HG02938 (cell line): ENCODE measurements around the gene TNIP1.

Source experiments
- ATAC-seq: cut with Tn5 transposase; IDR thresholded peaks from one replicate; pipeline ENCODE4 v1.9.1; 2021; ENCODE audit warnings: mild to moderate bottlenecking, moderate library complexity; ENCODE audit not compliant: unreplicated experiment

Gene TNIP1

DNA sequence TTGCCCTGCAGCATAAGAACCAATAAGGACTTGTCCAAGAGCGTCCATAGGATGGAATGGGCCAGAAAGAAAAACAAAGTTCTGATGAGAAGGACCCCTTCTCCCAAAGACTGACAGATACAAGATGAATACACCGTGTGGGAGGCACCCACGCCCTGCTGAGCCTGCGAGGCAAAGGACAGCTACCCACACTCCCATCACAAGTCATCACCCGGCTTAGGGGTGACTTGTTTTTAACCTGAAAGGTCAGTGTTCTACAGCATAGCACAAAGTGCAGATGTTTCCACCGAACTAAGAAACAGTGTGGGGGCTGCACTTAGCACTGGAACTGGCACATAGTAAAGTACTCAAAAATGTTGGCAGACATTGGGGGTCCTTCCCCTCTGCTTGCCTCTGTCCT, 13.9 kb downstream of the TNIP1 start:
- ATAC-seq, result no peak

DNA sequence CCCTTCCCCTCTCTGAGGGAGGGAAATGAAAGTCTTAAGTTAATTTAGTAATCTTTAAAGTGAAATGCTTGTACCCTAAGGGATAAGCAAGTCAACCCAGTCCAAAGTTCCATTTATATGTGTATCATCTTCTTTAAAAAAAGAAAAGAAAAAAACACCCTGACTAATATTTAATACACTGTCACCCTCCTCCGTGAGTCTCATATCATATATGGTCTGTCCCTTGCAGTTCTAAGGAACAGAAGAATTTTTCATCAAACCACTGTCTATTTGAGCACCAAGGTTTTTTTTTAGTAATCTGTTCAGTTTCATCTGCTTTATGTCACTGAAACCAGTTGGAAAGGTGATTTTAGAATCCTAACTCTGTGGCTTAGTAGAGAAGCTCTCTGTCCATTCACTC, 15.2 kb downstream of the TNIP1 start:
- ATAC-seq, result no peak

DNA sequence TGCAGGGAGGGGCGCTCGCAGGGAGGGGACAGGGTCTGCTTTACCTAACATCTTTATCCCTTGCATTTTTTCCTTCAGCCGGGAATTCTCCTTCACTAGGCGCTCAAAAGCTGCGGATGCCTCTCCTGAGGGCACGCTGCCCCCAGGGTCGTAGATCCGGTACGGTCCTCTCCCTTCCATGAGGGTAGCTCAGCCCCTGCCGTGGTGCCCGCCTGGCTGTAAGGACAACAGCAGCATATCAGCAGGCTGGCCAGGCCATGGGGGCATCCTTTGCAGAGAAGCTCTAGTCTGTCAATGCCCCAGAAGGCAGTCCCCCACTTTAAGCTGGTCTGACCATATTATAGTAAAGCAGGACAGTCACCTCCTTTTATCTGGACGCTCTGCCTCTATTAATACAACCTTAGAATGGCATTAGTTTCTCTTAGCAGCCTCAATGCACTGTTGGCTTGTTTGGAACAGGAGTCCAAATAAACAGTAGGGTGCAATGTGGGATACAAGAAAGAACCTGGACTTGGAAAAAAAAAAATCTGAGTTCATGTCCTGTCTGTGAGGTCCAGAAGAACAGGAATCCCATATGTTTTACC, 15.8 kb downstream of the TNIP1 start:
- ATAC-seq, result no peak

DNA sequence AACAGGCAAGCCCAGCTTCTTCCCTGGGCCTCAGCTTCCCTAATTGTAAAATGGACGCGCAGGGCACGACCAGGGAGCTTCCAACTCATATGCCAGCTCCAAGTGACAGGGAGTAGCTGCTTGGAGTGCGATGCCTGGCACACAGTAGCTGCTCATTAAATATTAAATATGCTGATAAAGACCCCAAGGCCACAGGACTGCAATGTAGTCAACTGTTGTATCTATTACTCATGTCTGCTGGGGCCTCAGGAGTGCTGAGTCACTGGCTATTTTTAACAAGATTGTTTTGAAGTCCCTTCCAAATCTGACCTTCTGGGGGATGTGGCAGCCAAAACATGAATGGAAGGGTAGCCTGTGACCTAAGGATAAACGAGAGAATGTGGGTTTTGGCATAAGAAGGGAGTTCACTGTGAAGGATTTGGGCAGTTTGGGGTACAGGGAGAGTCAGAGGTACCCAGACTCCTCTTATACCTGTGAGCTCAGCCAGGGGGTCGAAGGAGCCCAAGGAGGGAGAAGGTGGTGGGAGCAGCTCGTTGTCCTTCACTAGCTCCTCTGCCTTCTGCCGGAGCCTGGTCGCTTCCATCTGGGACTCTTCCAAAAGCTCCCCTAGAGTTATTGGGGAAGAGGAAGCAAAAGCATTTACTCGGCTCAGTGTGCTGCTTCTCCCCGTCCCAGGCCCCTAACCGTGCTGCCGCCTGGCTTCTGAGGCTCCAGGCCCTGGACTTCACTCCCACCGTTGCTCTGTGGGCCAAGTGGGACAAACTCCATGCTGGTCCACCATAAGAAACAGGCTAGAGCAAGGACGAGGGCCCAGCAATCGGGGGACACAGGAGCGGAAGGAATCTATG, 17.5 kb downstream of the TNIP1 start:
- ATAC-seq, result no peak

DNA sequence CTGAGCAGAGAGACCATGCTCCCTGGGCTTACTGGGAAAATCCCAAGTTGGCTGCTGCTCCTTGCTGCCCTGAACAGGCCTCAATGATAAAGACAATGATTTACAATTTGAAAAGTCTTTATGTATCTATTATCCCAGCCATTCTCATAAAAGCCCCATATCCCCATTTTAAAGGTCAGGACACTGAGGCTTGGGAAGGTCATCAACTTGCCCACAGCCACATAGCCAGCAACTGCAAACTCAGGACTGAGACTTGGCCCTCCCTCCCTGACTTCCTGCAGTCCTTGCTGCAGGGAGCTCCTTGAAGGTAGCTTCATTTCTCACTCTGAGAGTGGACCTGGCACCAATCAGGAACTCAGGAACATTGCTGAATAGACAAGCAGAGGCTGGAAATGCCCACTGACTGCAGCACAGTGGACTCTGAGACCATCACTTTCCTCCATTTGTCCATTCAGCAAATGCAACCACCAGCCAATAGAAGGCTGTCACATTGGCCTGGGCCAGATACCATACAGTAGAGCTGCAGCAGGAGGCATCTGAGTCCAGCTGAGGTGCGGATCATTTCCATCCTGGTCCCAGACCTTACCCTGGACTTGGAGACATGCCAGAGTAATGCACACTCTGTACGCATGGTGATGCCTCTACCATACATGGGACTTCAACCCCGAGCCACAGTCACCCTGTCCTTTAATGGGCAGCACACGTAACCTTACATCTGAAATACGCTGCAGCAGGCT, 18.3 kb downstream of the TNIP1 start:
- ATAC-seq, result no peak

DNA sequence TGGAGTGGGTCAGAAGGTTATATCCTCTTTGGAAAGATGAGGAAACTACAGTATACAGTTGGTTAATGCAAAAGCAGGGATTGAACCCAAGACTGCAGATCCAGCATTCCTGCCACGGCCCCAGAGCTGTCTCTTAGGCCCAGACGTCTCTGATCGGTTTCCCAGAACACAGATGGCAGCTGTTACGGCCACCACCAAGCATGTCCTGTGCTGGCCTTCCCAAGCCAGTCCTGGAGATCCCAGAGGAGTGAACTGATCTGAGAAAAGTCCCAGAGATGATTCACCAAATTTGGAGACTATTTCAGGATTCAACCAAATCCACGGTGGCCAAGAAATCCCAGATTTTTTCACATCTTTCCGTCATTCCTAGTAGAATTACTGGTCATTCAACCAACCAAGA, 20.1 kb downstream of the TNIP1 start:
- no peak for ATAC-seq

DNA sequence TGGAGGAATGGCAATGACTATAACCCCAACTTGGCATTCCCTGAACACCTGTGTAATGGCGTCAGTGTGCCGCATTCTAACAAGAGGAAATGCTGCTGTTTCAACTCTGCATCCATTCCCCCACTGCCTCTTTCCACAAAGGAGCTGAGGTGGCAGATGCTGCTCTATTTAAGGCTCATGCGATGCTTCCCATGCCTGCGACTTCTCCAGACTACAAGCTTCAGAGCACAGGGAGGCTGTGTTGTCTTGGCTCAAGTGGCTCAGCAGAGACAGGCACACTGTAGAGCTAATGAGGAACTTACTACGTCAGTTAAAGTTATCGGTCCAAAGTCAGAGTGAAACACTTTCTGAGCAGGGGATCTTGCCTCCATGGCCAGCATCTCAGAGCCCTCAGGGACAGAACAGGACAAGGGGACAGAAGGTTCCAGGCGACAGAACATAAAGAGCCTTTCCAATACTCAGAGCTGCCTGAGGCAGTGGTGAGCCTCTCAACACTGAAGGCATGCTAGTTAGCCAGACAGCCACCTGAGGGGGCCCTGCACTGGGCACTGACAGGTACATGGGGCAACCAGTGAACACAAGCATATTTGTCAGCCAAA, 21.8 kb downstream of the TNIP1 start:
- ATAC-seq, result no peak

DNA sequence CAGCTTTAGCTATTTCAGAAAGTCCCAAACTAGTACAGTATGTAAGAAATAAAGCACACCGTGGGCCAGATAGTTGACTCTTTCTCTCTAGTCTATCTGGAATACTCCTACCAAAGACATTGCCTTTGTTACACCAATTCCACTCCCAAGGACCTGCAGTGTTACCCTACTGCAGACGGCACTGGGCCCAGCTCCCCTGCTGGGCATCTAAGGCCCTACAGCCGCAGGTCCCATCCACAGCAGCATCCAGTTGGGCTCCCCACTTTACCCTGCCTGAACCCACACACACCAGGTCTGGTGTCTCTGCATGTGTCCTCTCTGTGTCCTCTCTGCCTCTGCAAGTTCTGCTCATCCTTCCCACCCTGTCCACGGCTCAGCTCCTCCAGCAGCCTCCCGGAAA, 22.5 kb downstream of the TNIP1 start:
- no peak for ATAC-seq

DNA sequence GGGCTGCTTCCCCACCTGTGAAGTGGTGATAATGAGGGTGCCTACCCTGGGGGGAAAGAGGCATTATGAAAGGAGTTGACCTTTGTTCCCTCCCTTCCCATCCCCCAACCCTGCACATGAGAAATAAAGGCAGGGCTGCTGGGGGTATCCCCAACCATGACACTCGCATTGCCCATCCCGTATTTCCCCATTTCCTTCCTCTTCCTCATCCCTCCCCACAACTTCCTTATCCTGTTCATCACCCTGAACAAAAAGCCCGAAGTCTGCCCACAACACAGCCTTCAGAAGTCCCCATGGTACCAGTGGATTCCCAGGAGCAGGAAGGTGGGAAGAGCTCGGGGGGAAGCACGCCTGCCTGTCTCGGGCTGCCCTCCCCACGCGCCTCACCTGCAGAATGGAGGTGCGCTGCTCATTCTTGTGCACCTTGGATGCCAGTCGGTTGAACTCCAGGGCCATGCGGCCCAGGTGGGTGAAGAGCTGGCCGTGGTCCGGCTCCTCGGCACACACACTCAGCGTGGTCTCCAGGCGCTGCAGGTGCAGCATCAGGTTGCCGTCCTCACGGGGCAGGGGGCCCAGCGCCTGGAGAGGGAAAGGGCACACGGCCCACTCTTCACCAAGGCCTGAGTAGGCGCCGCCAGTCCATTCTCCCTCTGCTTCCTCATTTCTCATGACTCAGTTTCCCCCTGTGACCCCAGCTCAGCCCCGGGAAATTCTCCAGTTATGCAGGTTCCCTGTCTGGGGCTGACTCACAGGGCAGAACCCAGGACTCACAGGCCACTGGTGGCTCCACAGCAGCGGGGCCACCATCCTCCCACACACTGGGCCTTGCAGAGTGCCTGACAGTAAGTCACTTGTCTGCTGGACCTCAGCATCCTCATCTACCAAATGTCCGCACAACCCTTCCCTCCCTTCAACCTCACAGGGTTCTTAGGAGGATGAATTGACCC, 24.2 kb downstream of the TNIP1 start:
- ATAC-seq, result no peak

DNA sequence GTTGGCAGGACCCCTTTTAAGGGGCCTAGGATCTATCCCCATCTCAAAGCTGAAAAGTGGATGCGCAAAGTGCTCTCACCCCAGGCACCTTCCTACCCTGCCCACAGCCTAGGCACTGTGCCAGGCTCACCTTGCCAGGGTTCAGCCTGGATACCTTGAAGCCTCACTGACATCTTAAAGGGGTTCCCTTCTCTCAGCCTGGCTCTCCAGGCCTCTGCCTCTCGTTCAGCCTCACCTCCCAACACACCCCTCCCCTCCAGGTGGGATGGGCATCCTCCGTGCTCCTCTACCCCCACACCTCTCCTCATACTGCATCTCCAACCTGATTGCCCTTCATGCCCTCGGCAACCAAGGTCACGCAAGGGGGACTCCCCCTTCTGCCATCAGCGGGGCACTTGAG, 25.5 kb downstream of the TNIP1 start:
- ATAC-seq, result no peak

DNA sequence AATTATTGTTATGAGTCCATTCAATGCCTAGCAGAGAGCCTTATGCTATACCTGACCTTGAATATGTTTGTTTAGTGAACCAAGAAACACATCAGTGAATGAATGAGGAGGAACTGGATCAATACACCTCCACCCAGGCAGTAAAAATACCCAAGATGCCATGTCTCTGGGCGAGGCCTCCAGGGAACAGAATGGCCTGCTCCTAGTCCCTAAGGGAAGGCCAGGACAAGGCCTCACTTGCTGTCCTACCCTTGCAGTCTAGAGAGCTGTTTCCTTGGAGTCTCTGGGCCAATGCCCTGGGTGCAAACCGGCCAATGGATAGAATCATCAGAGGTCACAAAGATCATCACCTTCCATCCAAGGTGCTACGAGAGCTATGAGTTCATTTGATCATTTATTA, 26.1 kb downstream of the TNIP1 start:
- ATAC-seq, result no peak

DNA sequence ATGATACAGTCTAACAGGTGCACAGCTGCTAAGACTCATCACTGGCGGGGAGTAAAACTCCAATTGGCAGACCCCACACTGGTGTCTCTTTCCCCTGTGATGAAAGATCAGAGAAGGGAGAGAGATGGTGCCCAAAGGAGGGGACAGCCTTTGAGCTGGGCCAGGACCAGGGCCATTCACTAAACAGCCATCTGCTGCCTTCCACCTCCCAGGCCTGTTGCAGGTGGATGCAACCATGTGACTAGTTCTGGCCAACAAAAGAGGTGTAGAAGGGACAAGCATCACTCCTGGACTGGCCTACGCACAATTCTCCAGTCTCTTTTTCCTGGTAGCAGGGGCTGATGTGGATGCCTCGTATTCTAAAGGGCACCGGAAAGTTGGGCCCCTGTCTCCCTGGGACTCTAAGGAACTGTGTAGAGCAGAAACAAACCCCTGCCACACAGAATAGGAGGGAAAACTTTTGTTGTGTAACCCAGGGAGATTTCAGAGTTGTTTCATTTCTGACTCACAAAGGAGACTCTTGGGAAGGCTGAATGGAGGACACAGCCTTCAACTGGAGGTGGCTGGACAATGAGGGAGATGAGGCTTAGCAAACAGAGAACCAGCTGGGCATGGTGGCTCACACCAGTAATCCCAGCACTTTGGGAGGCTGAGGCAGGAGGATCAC, 26.9 kb downstream of the TNIP1 start:
- ATAC-seq, result no peak

DNA sequence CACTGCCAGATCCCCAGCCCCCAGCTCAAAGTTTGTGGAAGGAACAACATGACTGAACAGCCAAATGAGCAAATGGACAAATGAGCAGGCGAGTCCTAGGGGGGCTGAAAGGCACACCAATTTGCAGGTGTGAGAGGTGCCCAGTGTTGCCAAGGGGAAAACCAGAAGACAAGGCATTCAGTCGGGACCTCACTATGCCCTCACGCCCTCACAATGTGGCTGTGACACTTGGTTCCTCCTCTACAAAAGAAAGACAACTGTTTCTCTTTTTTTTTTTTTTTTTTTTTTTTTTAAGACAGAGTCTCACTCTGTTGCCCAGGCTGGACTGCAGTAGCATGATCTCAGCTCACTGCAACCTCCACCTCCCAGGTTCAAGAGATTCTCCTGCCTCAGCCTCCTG, 28.0 kb downstream of the TNIP1 start:
- no peak for ATAC-seq

DNA sequence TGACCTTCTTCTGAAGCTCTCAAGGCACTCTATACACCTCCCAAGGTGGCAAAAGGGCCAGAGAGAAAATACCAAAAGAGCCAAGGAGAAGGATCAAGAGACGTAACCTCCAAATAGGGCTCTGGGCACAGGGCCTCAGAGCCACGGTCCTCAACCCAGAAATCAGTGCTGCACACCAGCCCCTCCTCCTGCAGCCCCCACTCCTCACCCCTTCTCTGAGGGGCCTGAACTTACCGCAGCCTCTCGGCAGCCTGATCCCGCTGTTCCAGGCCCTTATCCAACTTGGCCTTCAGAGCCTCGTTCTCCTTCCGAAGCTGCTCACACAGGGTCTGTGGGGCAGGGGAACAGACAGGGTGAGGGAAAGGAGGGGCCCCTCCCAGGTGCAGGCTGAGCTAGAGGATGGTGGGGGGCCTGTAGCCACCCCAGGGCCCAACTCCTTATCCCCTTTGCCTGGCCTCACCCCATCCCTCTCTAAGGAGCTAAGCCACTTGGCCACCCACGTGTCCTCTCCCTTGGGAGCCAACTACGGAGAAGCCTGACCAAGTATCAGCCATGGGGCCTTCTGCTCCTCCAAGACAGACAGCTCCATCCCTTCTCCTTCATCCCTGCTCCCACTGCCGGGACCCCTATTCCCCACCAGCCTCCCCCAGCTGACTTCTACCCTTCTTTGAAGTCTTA, 28.8 kb downstream of the TNIP1 start:
- no peak for ATAC-seq

DNA sequence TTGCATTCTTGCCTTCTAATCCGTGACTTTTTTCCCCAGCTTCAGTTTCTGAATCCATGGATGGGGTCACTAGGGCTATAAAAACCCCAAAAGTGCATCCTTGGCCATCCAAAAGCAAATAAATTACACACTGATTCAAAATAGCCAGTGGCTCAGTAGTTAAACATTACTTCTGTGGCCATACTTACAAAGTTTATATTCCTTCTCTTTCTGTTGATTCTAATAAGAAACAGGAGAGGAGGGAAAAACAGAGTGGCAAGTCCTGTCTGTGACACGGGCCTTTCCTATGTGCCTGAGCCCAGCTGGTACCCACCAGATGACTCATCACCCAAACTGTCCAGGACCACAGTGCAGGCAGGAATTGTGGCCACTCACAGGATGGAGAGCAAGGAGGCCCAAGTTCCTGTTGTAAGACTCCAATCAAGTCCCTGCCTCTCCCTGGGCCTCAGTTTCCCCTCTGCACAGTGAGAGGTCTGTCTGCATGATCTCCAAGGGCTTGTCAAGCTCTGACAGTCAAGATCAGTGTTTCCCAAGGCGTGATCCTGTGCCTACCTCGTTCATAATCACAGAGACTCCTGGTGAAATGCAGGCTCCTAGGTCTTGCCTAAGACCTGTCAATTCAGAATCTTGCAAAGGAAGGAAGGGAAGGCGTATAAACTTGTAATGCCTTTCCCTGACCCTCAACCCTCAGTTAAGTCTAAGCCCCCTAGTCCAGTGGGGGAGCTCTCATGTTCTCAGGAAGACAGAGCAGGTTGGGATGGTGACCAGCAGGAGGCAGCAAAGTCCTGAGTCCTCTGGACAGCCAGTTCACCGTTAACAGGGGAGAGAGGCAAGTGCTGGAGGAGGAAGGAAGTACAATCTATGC, 29.5 kb downstream of the TNIP1 start:
- peak; percentile 76 for ATAC-seq

DNA sequence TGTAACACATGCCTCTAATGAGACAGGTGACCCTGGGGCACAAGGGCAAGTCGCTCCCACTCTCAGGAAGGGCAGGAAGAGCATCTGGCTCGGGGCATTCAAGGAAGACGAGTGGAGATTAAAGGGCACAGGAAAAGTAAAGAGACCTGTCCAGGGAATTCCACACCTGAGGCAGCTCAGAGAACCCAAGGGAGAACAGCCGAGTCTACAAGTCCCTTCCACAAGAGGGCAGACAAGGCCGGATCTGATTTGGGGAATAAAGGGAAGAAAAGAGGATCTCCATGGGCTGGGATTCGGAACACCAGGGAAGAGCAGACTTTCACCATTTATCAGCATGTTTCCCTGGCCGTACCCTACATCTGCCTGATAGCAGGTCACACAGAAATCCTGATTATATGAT, 32.3 kb downstream of the TNIP1 start:
- ATAC-seq, result no peak

DNA sequence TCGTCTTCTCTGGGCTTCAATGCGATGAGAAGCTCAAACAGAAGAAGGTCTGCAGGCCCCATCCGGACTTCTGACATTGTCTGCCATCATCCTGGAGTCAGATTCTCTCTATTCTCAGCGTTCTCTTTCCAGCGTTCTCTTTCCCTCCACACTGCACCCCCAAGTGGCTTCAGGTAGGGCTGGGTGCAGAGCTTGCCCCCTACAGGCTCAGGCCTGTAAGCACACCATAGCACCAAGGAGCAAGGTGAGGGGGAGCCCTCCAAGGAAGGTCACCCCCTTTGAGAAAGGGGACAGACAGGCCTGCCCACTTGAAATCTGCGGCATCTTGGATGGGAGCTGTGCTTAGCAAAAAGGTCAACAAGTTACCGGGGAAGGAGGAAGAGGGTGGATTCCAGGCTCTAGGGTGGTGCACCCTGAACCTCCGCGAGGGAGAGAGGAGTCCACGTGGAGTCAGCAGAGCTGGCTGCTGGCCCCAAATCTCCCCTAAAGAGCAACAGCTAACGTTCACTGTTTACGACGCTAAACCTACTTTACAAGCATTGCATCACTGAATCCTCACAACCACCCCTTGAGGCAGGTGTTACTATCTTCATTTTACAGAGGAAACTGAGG, 32.9 kb downstream of the TNIP1 start:
- ATAC-seq, result no peak

DNA sequence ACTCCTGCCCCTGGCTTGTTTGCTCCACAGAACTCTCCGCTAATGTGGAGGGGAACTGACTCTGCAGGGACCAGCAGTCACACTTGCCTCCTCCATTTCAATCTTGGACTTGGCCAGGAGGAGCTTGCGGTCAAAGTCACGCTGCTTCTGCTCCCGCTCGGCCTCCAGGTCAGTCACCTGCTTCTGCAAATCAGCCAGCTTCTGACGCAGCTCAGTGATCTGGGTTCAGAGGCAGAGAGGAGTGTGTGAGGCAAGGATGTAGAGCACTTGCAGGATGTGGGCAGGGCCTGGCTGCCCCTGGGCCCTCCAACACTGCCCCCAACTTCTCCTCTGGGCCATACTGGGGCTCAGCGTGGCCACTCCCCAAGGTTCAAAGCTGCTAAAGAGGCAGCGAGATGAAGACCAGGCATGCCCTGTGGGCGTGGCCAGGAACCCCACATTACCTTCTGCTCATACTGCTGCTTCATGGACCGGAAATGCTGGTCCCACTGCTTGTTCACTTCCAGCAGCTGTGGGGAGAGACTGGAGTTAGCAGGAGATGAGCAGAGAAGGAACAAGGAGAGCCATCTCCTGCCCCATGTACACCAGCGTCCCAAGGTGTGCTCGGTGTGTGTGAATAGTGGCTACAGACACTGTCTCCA, 38.3 kb downstream of the TNIP1 start:
- ATAC-seq, result no peak
